C1 segment of cervical spinal cord (tissue), 14 donors: ENCODE data around the gene AFG3L2.
A peak's percentile ranks its signal among the peaks of the same experiment; 100 is the strongest.

Experiments used
- DNase-seq, 14 donors: peaks; one replicate each; lab custom pipeline; 2025; lab: John Stamatoyannopoulos, UW

The AFG3L2 gene

GRCh38 chr18:12304351-12305210 lies 72.4 kb downstream of the AFG3L2 start:
- no peak for DNase-seq

- no peak for DNase-seq
Measured at GRCh38 chr18:12302391-12303147, 74.5 kb downstream of the AFG3L2 start.

- no peak for DNase-seq
Measured at GRCh38 chr18:12301263-12302005, 75.6 kb downstream of the AFG3L2 start.

- DNase-seq, result no peak
Measured at GRCh38 chr18:12299862-12300261, 77.2 kb downstream of the AFG3L2 start.

GRCh38 chr18:12296457-12296856 lies 80.6 kb downstream of the AFG3L2 start:
- no peak for DNase-seq

GRCh38 chr18:12296087-12296403 lies 81.0 kb downstream of the AFG3L2 start:
- DNase-seq, result no peak

GRCh38 chr18:12295389-12296086 lies 81.5 kb downstream of the AFG3L2 start:
- no peak for DNase-seq

- no peak for DNase-seq
Measured at GRCh38 chr18:12293831-12294230, 83.2 kb downstream of the AFG3L2 start.

GRCh38 chr18:12291690-12292089 lies 85.3 kb downstream of the AFG3L2 start:
- DNase-seq, result no peak

GRCh38 chr18:12291161-12291560 lies 85.9 kb downstream of the AFG3L2 start:
- DNase-seq, result no peak

GRCh38 chr18:12290086-12290485 lies 86.9 kb downstream of the AFG3L2 start:
- no peak for DNase-seq

- no peak for DNase-seq
Measured at GRCh38 chr18:12288403-12288755, 88.6 kb downstream of the AFG3L2 start.

- peak in 1 of 14 donors; percentile 7 for DNase-seq
Measured at GRCh38 chr18:12287684-12288402, 89.2 kb downstream of the AFG3L2 start.

- no peak for DNase-seq
Measured at GRCh38 chr18:12287131-12287681, 89.8 kb downstream of the AFG3L2 start.

GRCh38 chr18:12283666-12284065 lies 93.4 kb downstream of the AFG3L2 start:
- DNase-seq, result no peak

GRCh38 chr18:12283256-12283655 lies 93.8 kb downstream of the AFG3L2 start:
- DNase-seq, result no peak

GRCh38 chr18:12282442-12283039 lies 94.5 kb downstream of the AFG3L2 start:
- DNase-seq, result no peak

- DNase-seq, result no peak
Measured at GRCh38 chr18:12281861-12282260, 95.2 kb downstream of the AFG3L2 start.

GRCh38 chr18:12279781-12280531 lies 97.1 kb downstream of the AFG3L2 start:
- no peak for DNase-seq
